ENCODE results near the gene MEIS1.

MEIS1 gene

GRCh38 chr2:66445925-66446871 is 11.3 kb downstream of the MEIS1 start:
- H3K36me3 ChIP-seq = no peaks in the 10 kb centered on the region
- peaks cover 21 to 30% (median 23%) of the 10 kb centered on the region in 11 experiments for H3K9me3 ChIP-seq (replicated peaks in 1 of 11)
- H3K4me3 ChIP-seq = no peak overlapping the region
- peaks cover 52 to 71% (median 61%) of the 10 kb centered on the region in 11 experiments for H3K27me3 ChIP-seq
- TF ChIP-seq Cebpa-rat (IDR thresholded peaks at IDR 0.05) = no peak
- no peak overlapping the region for H3K27ac ChIP-seq
- H3K4me2 ChIP-seq = no peak overlapping the region
- H3K4me1 ChIP-seq = no peaks in the 10 kb centered on the region
- peaks cover 0 to 7% (median 0%) of the 10 kb centered on the region in 11 experiments; a peak in 5 of 22 replicates for H4K20me1 ChIP-seq
- H3K9ac ChIP-seq = no peak overlapping the region

- Histone ChIP-seq H3K9ac (no peak overlapping the region), H3K4me1 (no peaks in the 10 kb centered on the region), H3K4me3 (no peak overlapping the region), H4K20me1 (no peaks in the 10 kb centered on the region; a peak in 2 of 22 replicates), H3K36me3 (no peaks in the 10 kb centered on the region), H3K27ac (no peak overlapping the region), H3K27me3 (peaks cover 45 to 63% (median 54%) of the 10 kb centered on the region in 11 experiments), H3K4me2 (no peak overlapping the region), H3K9me3 (replicated peaks in 1 of 11) (peaks cover 21 to 30% (median 23%) of the 10 kb centered on the region in 11 experiments)
- no peak for TF ChIP-seq Cebpa-rat (IDR thresholded peaks at IDR 0.05)
Observed at GRCh38 chr2:66446941-66447340, 12.0 kb downstream of the MEIS1 start.

- Histone ChIP-seq H3K27ac (no peak overlapping the region), H3K9ac (no peak overlapping the region), H3K9me3 (replicated peaks in 1 of 11) (peaks cover 21 to 30% (median 23%) of the 10 kb centered on the region in 11 experiments), H3K4me1 (no peaks in the 10 kb centered on the region), H3K4me2 (no peak overlapping the region), H3K27me3 (peaks cover 37 to 56% (median 46%) of the 10 kb centered on the region in 11 experiments), H3K4me3 (no peak overlapping the region), H4K20me1 (no peaks in the 10 kb centered on the region; a peak in 1 of 22 replicates), H3K36me3 (no peaks in the 10 kb centered on the region)
- TF ChIP-seq Cebpa-rat (IDR thresholded peaks at IDR 0.05) = no peak
Observed at GRCh38 chr2:66447677-66448076, 12.8 kb downstream of the MEIS1 start.

- no peak overlapping the region for H3K27ac ChIP-seq
- TF ChIP-seq Cebpa-rat (IDR thresholded peaks at IDR 0.05) = no peak
- no peak overlapping the region for H3K4me2 ChIP-seq
- H3K36me3 ChIP-seq = no peaks in the 10 kb centered on the region
- peaks cover 31 to 49% (median 39%) of the 10 kb centered on the region in 11 experiments for H3K27me3 ChIP-seq
- no peak overlapping the region for H3K4me3 ChIP-seq
- peaks cover 21 to 30% (median 23%) of the 10 kb centered on the region in 11 experiments for H3K9me3 ChIP-seq (replicated peaks in 1 of 11)
- H3K9ac ChIP-seq = no peak overlapping the region
- H3K4me1 ChIP-seq = no peaks in the 10 kb centered on the region
- H4K20me1 ChIP-seq = no peaks in the 10 kb centered on the region
Observed at GRCh38 chr2:66448136-66448991, 13.4 kb downstream of the MEIS1 start.

DNA sequence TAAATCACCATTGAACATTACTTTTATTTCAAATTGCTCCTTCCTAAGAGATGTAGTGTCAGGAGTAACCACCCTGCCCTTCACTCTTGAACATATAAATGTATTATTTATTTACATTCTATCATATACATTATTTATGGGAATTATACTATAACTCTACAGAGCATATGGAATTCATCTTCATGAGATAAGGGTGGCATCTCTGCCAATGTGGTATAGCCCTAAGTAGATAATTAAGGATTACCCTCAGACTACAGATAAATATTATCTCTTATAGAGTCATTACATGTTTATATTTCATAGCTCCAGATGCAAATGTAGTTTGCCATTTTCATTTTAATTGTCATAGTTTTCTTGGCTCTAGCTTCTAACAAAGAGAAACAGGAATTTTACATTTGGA is 17.3 kb downstream of the MEIS1 start:
- Histone ChIP-seq H3K4me3 (no peak overlapping the region), H3K4me2 (no peak overlapping the region), H3K4me1 (no peaks in the 10 kb centered on the region), H3K36me3 (no peaks in the 10 kb centered on the region), H4K20me1 (no peaks in the 10 kb centered on the region), H3K27ac (no peak overlapping the region), H3K9ac (no peak overlapping the region), H3K27me3 (peaks cover 0 to 11% (median 1%) of the 10 kb centered on the region in 11 experiments; a peak in 7 of 22 replicates), H3K9me3 (replicated peaks in 1 of 11) (no peaks in the 10 kb centered on the region)
- TF ChIP-seq Cebpa-rat (IDR thresholded peaks at IDR 0.05) = no peak

- H3K9me3 ChIP-seq (replicated peaks in 1 of 11) = no peaks in the 10 kb centered on the region
- H3K4me3 ChIP-seq = no peak overlapping the region
- H3K36me3 ChIP-seq = no peaks in the 10 kb centered on the region
- no peak overlapping the region for H3K4me2 ChIP-seq
- no peak overlapping the region for H3K9ac ChIP-seq
- H3K4me1 ChIP-seq = no peaks in the 10 kb centered on the region
- H3K27me3 ChIP-seq = peaks cover 0 to 5% (median 0%) of the 10 kb centered on the region in 11 experiments; a peak in 2 of 22 replicates
- H3K27ac ChIP-seq = no peak overlapping the region
- H4K20me1 ChIP-seq = no peaks in the 10 kb centered on the region
- TF ChIP-seq Cebpa-rat (IDR thresholded peaks at IDR 0.05) = no peak
Observed at GRCh38 chr2:66452917-66453316, 18.0 kb downstream of the MEIS1 start.

GRCh38 chr2:66455490-66455889 is 20.6 kb downstream of the MEIS1 start:
- Histone ChIP-seq H3K36me3 (no peaks in the 10 kb centered on the region), H3K4me3 (no peak overlapping the region), H3K27me3 (0 out of 22 replicates have a peak, but pooled peaks cover 0 to 3% (median 0%) of the 10 kb centered on the region in 11 experiments), H3K9me3 (replicated peaks in 1 of 11) (no peaks in the 10 kb centered on the region), H3K9ac (no peak overlapping the region), H4K20me1 (no peaks in the 10 kb centered on the region), H3K4me1 (no peaks in the 10 kb centered on the region), H3K4me2 (no peak overlapping the region), H3K27ac (no peak overlapping the region)
- no peak for TF ChIP-seq Cebpa-rat (IDR thresholded peaks at IDR 0.05)

DNA sequence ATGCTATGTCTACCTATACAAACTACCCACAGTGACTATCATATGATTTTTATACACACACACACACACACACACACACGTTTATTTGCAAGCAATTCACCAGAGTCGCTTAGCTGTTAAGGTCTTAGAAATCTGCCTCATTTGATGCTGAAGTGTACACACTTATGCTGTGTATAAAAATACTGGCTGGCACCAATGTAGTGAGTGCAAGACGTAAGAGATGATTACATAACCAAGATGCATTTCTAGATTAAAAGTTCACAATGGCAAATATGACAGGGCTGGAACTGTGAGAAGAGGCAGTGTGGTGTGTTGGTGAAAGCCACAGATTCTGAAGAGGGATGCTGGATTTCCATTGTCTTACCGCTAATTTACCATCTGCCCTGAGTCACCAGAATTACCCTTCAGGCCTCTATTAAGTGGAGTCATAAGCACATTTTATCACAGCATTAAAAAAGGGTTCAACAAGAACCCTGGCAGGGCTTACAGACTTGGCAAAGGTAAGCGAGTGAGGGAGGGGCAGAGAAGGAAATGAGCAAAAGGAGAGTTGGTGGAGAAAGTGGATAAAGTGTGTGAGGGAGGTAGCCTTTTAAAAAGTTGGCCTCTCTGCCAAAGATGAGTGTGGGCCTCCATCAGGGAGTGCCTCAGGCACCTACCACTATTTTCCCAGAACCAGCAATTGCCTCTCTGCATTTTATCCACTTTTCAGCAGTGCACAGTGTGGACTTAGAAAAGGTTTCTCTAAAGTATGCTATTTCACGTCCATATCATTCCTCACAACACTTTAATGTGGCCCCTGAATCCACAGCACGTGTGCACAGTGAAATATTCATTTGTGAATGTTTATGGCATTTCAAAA is 21.5 kb downstream of the MEIS1 start:
- Histone ChIP-seq H4K20me1 (no peaks in the 10 kb centered on the region), H3K9me3 (replicated peaks in 1 of 11) (no peaks in the 10 kb centered on the region), H3K4me3 (no peak overlapping the region), H3K27ac (no peak overlapping the region), H3K27me3 (no peaks in the 10 kb centered on the region), H3K36me3 (no peaks in the 10 kb centered on the region), H3K4me2 (no peak overlapping the region), H3K9ac (no peak overlapping the region), H3K4me1 (no peaks in the 10 kb centered on the region)
- TF ChIP-seq Cebpa-rat (IDR thresholded peaks at IDR 0.05) = no peak

All from BLaER1 treated with 17β-estradiol and CSF1 and Interleukin-3, amounts not matched to agents 10 nM and 100 nM (cell line).